Mesendoderm (in vitro differentiated cells): Measurements from ENCODE around the gene FUT6.
"Not testable (repeated sequence)": the region's sequence is repeated elsewhere in the genome, so short reads cannot be mapped to it uniquely, and the experiment has no call there.

Source experiments
- DNase-seq: peaks from one replicate; pipeline ENCODE4 v3.0.0; 2013
- H2AK5ac ChIP-seq: 2 replicates; pipeline ENCODE4 v1.6.1; 2013; ENCODE audit warnings: low read length, inconsistent platforms
- H2BK120ac ChIP-seq: 2 replicates; pipeline ENCODE4 v1.6.1; 2013; ENCODE audit warnings: low read depth, mild to moderate bottlenecking, low read length, moderate library complexity, mixed read lengths
- H2BK15ac ChIP-seq: replicated peaks from 2 replicates; pipeline ENCODE4 v1.6.1; 2013; ENCODE audit warnings: low read depth, mild to moderate bottlenecking, moderate library complexity
- H2BK5ac ChIP-seq: 2 replicates; pipeline ENCODE4 v1.6.1; 2013; ENCODE audit warnings: low read length, inconsistent platforms
- H3K18ac ChIP-seq: 2 replicates; pipeline ENCODE4 v1.6.1; 2013; ENCODE audit warnings: mild to moderate bottlenecking, low read length, mixed read lengths
- H3K23ac ChIP-seq: one replicate; pipeline ENCODE4 v1.6.1; 2013; ENCODE audit warnings: low read length
- H3K27ac ChIP-seq: 2 replicates; pipeline ENCODE4 v1.5.1; 2013; ENCODE audit warnings: low read depth, mild to moderate bottlenecking, inconsistent platforms, low read length, moderate library complexity
- H3K27me3 ChIP-seq: 2 replicates; pipeline ENCODE4 v1.6.1; 2013; ENCODE audit warnings: low read length, control low read depth, mild to moderate bottlenecking, inconsistent platforms; ENCODE audit not compliant: insufficient read depth, poor library complexity
- H3K36me3 ChIP-seq: 2 replicates; pipeline ENCODE4 v1.6.1; 2013; ENCODE audit warnings: low read length, inconsistent platforms; ENCODE audit not compliant: control insufficient read depth, insufficient read depth
- H3K4ac ChIP-seq: one replicate; pipeline ENCODE4 v1.6.1; 2013; ENCODE audit warnings: low read depth, mild to moderate bottlenecking, low read length, moderate library complexity
- H3K4me1 ChIP-seq: 2 replicates; pipeline ENCODE4 v1.6.1; 2013; ENCODE audit warnings: low read depth, low read length, inconsistent platforms; ENCODE audit not compliant: control insufficient read depth
- H3K4me2 ChIP-seq: 2 replicates; pipeline ENCODE4 v1.6.1; 2013; ENCODE audit warnings: low read length
- H3K4me3 ChIP-seq: 2 replicates; pipeline ENCODE4 v1.5.1; 2013; ENCODE audit warnings: mild to moderate bottlenecking, low read length
- H3K56ac ChIP-seq: one replicate; pipeline ENCODE4 v1.6.1; 2013; ENCODE audit warnings: low read length
- H3K79me1 ChIP-seq: 2 replicates; pipeline ENCODE4 v1.6.1; 2013; ENCODE audit warnings: low read length, inconsistent platforms
- H3K79me2 ChIP-seq: 2 replicates; pipeline ENCODE4 v1.6.1; 2013; ENCODE audit warnings: mild to moderate bottlenecking, low read length; ENCODE audit not compliant: control insufficient read depth, insufficient read depth
- H3K9ac ChIP-seq: 2 replicates; pipeline ENCODE4 v1.6.1; 2013; ENCODE audit warnings: low read length, inconsistent platforms
- H4K5ac ChIP-seq: one replicate; pipeline ENCODE4 v1.6.1; 2013; ENCODE audit warnings: low read length
- H4K8ac ChIP-seq: one replicate; pipeline ENCODE4 v1.6.1; 2013; ENCODE audit warnings: low read depth, mild to moderate bottlenecking, control low read depth, low read length, moderate library complexity
- WGBS: extraction: QIAGEN DNeasy Blood & Tissue Kit; methylation state at CpG from one replicate; pipeline ENCODE4 v1.1.7; 2013; ENCODE audit warnings: low lambda C conversion rate, missing lambda C conversion rate; ENCODE audit not compliant: insufficient coverage; ENCODE audit errors: extremely low coverage; 5-methylcytosine and 5-hydroxymethylcytosine counted together

FUT6 gene

GRCh38 chr19:5784581-5785147, 54.8 kb downstream of the FUT6 start, which contains the start of gene PRR22:
TSS of gene PRR22 (minus strand) at chr19:5784746. CDS start at chr19:5784660, 86 bp downstream.
- Histone ChIP-seq H3K4me1 (no peaks in the 10 kb centered on the region), H3K18ac (no peak within 1 kb of the TSS), H3K79me2 (no peaks in the 10 kb centered on the region), H3K4me2 (no peak within 1 kb of the TSS), H3K9ac (no peak within 1 kb of the TSS), H2BK120ac (no peak within 1 kb of the TSS), H4K5ac (no peak within 1 kb of the TSS), H3K4me3 (no peak within 1 kb of the TSS), H3K27me3 (no peaks in the 10 kb centered on the region), H3K23ac (no peak within 1 kb of the TSS), H2BK5ac (no peak within 1 kb of the TSS), H3K4ac (no peak within 1 kb of the TSS), H3K36me3 (peaks cover 12% of the 10 kb centered on the region), H2AK5ac (no peak within 1 kb of the TSS), H3K56ac (no peak within 1 kb of the TSS), H3K27ac (no peak within 1 kb of the TSS), H3K79me1 (no peaks in the 10 kb centered on the region), H4K8ac (no peak within 1 kb of the TSS), H2BK15ac (no peak within 1 kb of the TSS)
- DNase-seq, result no peak
- WGBS, result no CpG with 5 or more reads among the region's 15 CpGs

GRCh38 chr19:5782945-5783919, 56.3 kb downstream of the FUT6 start:
- peaks cover 10% of the 10 kb centered on the region for H3K36me3 ChIP-seq
- H3K79me2 ChIP-seq, result no peaks in the 10 kb centered on the region
- no peak overlapping the region for H3K56ac ChIP-seq
- H3K4me3 ChIP-seq, result no peak overlapping the region
- no peak overlapping the region for H4K5ac ChIP-seq
- H3K27me3 ChIP-seq, result no peaks in the 10 kb centered on the region
- no peak overlapping the region for H3K4me2 ChIP-seq
- no peak overlapping the region for H3K4ac ChIP-seq
- no peak overlapping the region for H3K23ac ChIP-seq
- no peak overlapping the region for H3K9ac ChIP-seq
- H3K27ac ChIP-seq, result no peak overlapping the region
- H2AK5ac ChIP-seq, result no peak overlapping the region
- H2BK5ac ChIP-seq, result no peak overlapping the region
- WGBS, result no CpG with 5 or more reads among the region's 48 CpGs
- DNase-seq, result no peak
- H2BK120ac ChIP-seq, result no peak overlapping the region
- no peaks in the 10 kb centered on the region for H3K4me1 ChIP-seq
- no peak overlapping the region for H2BK15ac ChIP-seq
- no peak overlapping the region for H4K8ac ChIP-seq
- H3K18ac ChIP-seq, result no peak overlapping the region
- H3K79me1 ChIP-seq, result no peaks in the 10 kb centered on the region

GRCh38 chr19:5782322-5782721, 57.2 kb downstream of the FUT6 start:
- Histone ChIP-seq H3K27me3 (no peaks in the 10 kb centered on the region), H3K4me3 (no peak overlapping the region), H3K79me2 (no peaks in the 10 kb centered on the region), H2BK15ac (no peak overlapping the region), H3K23ac (no peak overlapping the region), H2AK5ac (no peak overlapping the region), H3K4ac (no peak overlapping the region), H3K36me3 (peaks cover 7% of the 10 kb centered on the region), H4K5ac (no peak overlapping the region), H3K56ac (no peak overlapping the region), H3K79me1 (no peaks in the 10 kb centered on the region), H2BK120ac (no peak overlapping the region), H3K9ac (no peak overlapping the region), H3K4me1 (no peaks in the 10 kb centered on the region), H3K4me2 (no peak overlapping the region), H3K27ac (no peak overlapping the region), H3K18ac (no peak overlapping the region), H2BK5ac (no peak overlapping the region), H4K8ac (no peak overlapping the region)
- no peak for DNase-seq
- WGBS, result no CpG with 5 or more reads among the region's 9 CpGs

- H3K27ac ChIP-seq, H3K4me3 ChIP-seq, H4K8ac ChIP-seq, H2BK15ac ChIP-seq, H3K23ac ChIP-seq, DNase-seq, H2AK5ac ChIP-seq, H3K4ac ChIP-seq, H3K9ac ChIP-seq, H2BK120ac ChIP-seq, H3K79me2 ChIP-seq, H3K36me3 ChIP-seq, H3K56ac ChIP-seq, H3K79me1 ChIP-seq, H3K27me3 ChIP-seq, H4K5ac ChIP-seq, H3K4me1 ChIP-seq, H3K18ac ChIP-seq, H3K4me2 ChIP-seq, H2BK5ac ChIP-seq: not testable (repeated sequence)
- WGBS, result no CpG with 5 or more reads among the region's 11 CpGs
These were observed 58.6 kb downstream of the FUT6 start for GRCh38 chr19:5780916-5781315.
